Endothelial cell of umbilical vein (primary cell): ENCODE results near the gene COL9A3. TPM values are rescaled to one million over a fixed set of nuclear protein-coding genes. Genes with fewer than 3 reads are reported as not detected.

Source experiments
- BruUV-seq: library from RNA; stranded (reverse); fragments of 400-500 nt; replicated peaks from 2 replicates; lab custom pipeline; 2021; lab: Mats Ljungman, UMichigan
- CTCF ChIA-PET: fragments of 300-600, 350-600 bp; sonication (Branson Sonifier 250); formaldehyde crosslinking; loops from one replicate; lab custom pipeline; 2021; ENCODE audit warnings: antibody characterized with exemption, inconsistent platforms; lab: Charles Lee
- POLR2A ChIA-PET: fragments of 300-600, 350-600 bp; sonication (Branson Sonifier 250); formaldehyde crosslinking; loops from one replicate; lab custom pipeline; 2021; ENCODE audit warnings: antibody characterized with exemption, inconsistent platforms; lab: Charles Lee
- DNase-seq: peaks from one replicate; pipeline ENCODE4 v3.0.0-alpha.2; 2011; ENCODE audit warnings: low read depth, low spot score
- FAIRE-seq: peaks from 2 replicates; lab custom pipeline; 2011; peaks lifted over from hg19 to GRCh38; lab: Jason Lieb, UNC
- H2AFZ ChIP-seq: 2 replicates; pipeline ENCODE4 v1.6.0; 2012; ENCODE audit warnings: low read depth, low read length, control low read depth, inconsistent platforms
- H3K27ac ChIP-seq: 2 replicates; pipeline ENCODE4 v1.5.1; 2011; ENCODE audit warnings: low read depth, mild to moderate bottlenecking, control low read depth, low read length, moderate library complexity; ENCODE audit not compliant: insufficient read depth
- H3K27me3 ChIP-seq, 2 experiments: 2 replicates each; pipeline versions ENCODE4 v1.6.0 to v1.6.1; 2011; ENCODE audit warnings: low read length in 2 of 2, mixed read lengths in 1 of 2; ENCODE audit not compliant: control insufficient read depth in 2 of 2, insufficient read depth in 2 of 2
- H3K36me3 ChIP-seq, 2 experiments: 2 replicates in 1 of 2; 3 replicates in 1 of 2; pipeline ENCODE4 v1.5.1; 2011; ENCODE audit warnings: low read length in 2 of 2, mild to moderate bottlenecking in 1 of 2, moderate library complexity in 1 of 2; ENCODE audit not compliant: control insufficient read depth in 2 of 2, insufficient read depth in 2 of 2; ENCODE audit errors: extremely low read depth in 1 of 2
- H3K4me1 ChIP-seq: 3 replicates; pipeline ENCODE4 v1.5.1; 2011; ENCODE audit warnings: mild to moderate bottlenecking, low read length; ENCODE audit not compliant: control insufficient read depth, insufficient read depth; ENCODE audit errors: extremely low read depth
- H3K4me2 ChIP-seq: 2 replicates; pipeline ENCODE4 v1.6.1; 2011; ENCODE audit warnings: low read length, control low read depth, mixed read lengths; ENCODE audit not compliant: insufficient read depth
- H3K4me3 ChIP-seq, 3 experiments: fragments of 200-600 bp in 1 of 3; sonication (generic), shearing (Covaris generic) in 1 of 3; replicated peaks in 1 of 3; 2 replicates each; pipeline ENCODE4 v1.5.1; 2011 to 2016; ENCODE audit warnings: control low read depth in 3 of 3, low read length in 3 of 3, mild to moderate bottlenecking in 2 of 3, inconsistent platforms in 1 of 3, low read depth in 1 of 3, moderate library complexity in 1 of 3; ENCODE audit not compliant: insufficient read depth in 1 of 3
- H3K79me2 ChIP-seq: 2 replicates; pipeline ENCODE4 v1.6.0; 2012; ENCODE audit warnings: low read length, inconsistent platforms; ENCODE audit not compliant: control insufficient read depth, insufficient read depth
- H3K9ac ChIP-seq: replicated peaks from 2 replicates; pipeline ENCODE3; 2011; ENCODE audit warnings: low read length, control low read depth; ENCODE audit not compliant: insufficient read depth; ENCODE audit errors: extremely low read depth
- H3K9me1 ChIP-seq: replicated peaks from 3 replicates; pipeline ENCODE4 v1.6.0; 2011; ENCODE audit warnings: mild to moderate bottlenecking, low read length; ENCODE audit not compliant: control insufficient read depth, insufficient read depth; ENCODE audit errors: extremely low read depth
- H3K9me3 ChIP-seq: replicated peaks from 2 replicates; pipeline ENCODE4 v1.5.1; 2012; ENCODE audit warnings: low read length, inconsistent platforms; ENCODE audit not compliant: control insufficient read depth, insufficient read depth
- H4K20me1 ChIP-seq: replicated peaks from 2 replicates; pipeline ENCODE3; 2011; ENCODE audit warnings: mild to moderate bottlenecking, low read length; ENCODE audit not compliant: control insufficient read depth, insufficient read depth; ENCODE audit errors: extremely low read depth
- EZH2 ChIP-seq: IDR thresholded peaks from 2 replicates; pipeline ENCODE4 v1.6.1; 2012; ENCODE audit warnings: borderline replicate concordance, low read depth, mild to moderate bottlenecking, moderate library complexity, low read length, inconsistent platforms; ENCODE audit not compliant: severe bottlenecking
- FOS ChIP-seq: IDR thresholded peaks from 2 replicates; pipeline ENCODE4 v1.6.1; 2011; ENCODE audit warnings: mild to moderate bottlenecking, low read length, moderate library complexity, borderline replicate concordance; ENCODE audit not compliant: insufficient read depth
- GATA2 ChIP-seq: IDR thresholded peaks from 2 replicates; pipeline ENCODE4 v1.7.0; 2011; ENCODE audit warnings: low read depth, mild to moderate bottlenecking, moderate library complexity, mixed read lengths, low read length; ENCODE audit not compliant: insufficient read length, insufficient read depth
- JUN ChIP-seq: IDR thresholded peaks from 2 replicates; pipeline ENCODE4 v1.6.1; 2011; ENCODE audit warnings: borderline replicate concordance, low read depth; ENCODE audit not compliant: insufficient read length, insufficient read depth
- MYC ChIP-seq: IDR thresholded peaks from one replicate; pipeline ENCODE4 v1.6.1; 2011; ENCODE audit warnings: mild to moderate bottlenecking, low read depth, low read length
- POLR2A ChIP-seq: IDR thresholded peaks from 2 replicates; pipeline ENCODE4 v1.6.1; 2012; ENCODE audit warnings: low read depth, mild to moderate bottlenecking, control low read depth, low read length
- POLR2AphosphoS5 ChIP-seq: IDR thresholded peaks from 2 replicates; pipeline ENCODE4 v1.6.1; 2012; ENCODE audit warnings: low read depth, mild to moderate bottlenecking, control low read depth, low read length, moderate library complexity; ENCODE audit not compliant: insufficient read depth
- dilution Hi-C: fragments of 300-500 bp; cut with MboI; formaldehyde crosslinking; loops from one replicate; pipeline ENCODE4 v1.15.0; 2019; ENCODE audit warnings: low sequenced_read_pairs; ENCODE audit not compliant: extremely low pct_ligation_motif_present
- intact Hi-C: fragments of 100-400 bp; cut with micrococcal nuclease; formaldehyde crosslinking; loops from one replicate; pipeline ENCODE4 v1.10.0; 2022
- polyA plus RNA-seq, 4 experiments: library from polyadenylated mRNA; depleted of rRNA in 3 of 4; stranded (reverse) in 3 of 4; unstranded in 1 of 4; fragments of >200 nt; gene quantifications; 2 replicates each; pipeline versions ENCODE4 v1.2.1 to v1.2.3, GENCODE V29; 2011 to 2012; ENCODE audit warnings: missing spikeins in 1 of 4
- total RNA-seq: library from RNA; stranded (reverse); gene quantifications from 2 replicates; pipeline ENCODE4 v1.2.3, GENCODE V29; 2021
- TF ChIP-seq, protein P1 (sequence below): IDR thresholded peaks from 2 replicates; pipeline ENCODE4 v1.6.1; 2011; ENCODE audit not compliant: insufficient read depth, insufficient read length
- TF ChIP-seq, protein P2 (sequence below), 2 donors: IDR thresholded peaks; 1 replicate in 1 of 2; 2 replicates in 1 of 2; pipeline ENCODE4 v1.5.1; 2011; ENCODE audit warnings: low read length in 2 of 2, mild to moderate bottlenecking in 2 of 2, moderate library complexity in 2 of 2, control low read depth in 1 of 2, inconsistent platforms in 1 of 2, low read depth in 1 of 2; ENCODE audit not compliant: insufficient read depth in 1 of 2; ENCODE audit errors: extremely low read depth in 1 of 2

The COL9A3 gene
- total and polyA plus RNA-seq, 2 donors (not counting 3 experiments of a cell fraction or from before 2014, with no cell fraction given) = 0.46 to 0.60 TPM

DNA sequence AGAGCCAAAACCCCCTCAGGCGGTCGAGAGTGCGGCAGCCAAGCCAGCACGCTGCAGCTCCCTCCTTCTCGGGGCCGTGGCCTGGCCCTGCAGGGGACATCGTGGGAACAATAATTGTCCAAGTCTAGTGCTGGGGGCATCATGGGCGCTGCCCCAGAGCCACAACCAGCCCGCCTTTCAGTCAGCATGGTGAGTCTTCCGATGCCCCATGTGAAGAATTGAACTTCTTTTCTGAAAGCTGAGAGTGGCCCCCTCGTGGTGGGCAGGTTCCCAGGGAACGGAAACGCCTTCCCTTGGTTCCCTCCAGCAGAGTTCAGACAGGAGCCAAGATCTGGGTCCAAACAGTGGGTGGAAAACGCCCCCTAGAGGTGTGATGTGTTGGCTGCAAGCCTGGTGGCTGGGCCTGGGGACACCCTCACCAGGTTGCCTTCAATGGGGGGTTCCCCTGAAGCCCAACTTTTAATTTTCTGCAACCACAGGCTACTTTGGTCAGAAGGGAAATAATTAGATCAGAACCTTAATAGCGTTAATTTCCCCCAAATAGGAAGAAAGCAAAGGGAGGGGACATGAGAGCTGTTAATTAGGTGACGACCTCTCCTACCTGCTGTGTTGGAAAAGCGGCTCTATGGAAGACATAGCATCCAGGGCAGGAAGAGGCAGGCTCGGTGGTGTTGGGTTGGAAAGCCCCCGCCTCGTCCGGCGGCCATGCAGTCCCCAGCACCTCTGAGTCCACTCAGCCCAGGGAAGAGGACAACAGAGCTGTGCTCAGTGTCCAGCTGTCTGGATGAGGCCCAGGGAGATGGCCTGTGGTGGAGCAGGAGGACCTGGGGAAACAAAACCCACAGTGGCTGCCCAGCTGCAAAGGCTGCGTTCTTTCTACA lies 25.3 kb upstream of the COL9A3 start:
- Histone ChIP-seq H3K36me3 (no peaks in the 10 kb centered on the region), H3K4me2 (peak overlapping the region; percentile 34), H3K9me1 (no peaks in the 10 kb centered on the region), H3K9ac (no peak overlapping the region), H3K79me2 (no peaks in the 10 kb centered on the region), H3K4me3 (no peak overlapping the region), H4K20me1 (no peaks in the 10 kb centered on the region), H3K4me1 (peaks cover 27% of the 10 kb centered on the region), H3K9me3 (no peaks in the 10 kb centered on the region), H2AFZ (peak overlapping the region; percentile 75), H3K27me3 (no peaks in the 10 kb centered on the region), H3K27ac (no peak overlapping the region)
- peak; percentile 99 for FAIRE-seq
- TF ChIP-seq GATA2 (peak; percentile 44), MYC (no peak), POLR2AphosphoS5 (peak; percentile 41), FOS (no peak), JUN (no peak), EZH2 (no peak), POLR2A (no peak)
- TF ChIP-seq, protein P1, sequence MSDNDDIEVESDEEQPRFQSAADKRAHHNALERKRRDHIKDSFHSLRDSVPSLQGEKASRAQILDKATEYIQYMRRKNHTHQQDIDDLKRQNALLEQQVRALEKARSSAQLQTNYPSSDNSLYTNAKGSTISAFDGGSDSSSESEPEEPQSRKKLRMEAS = peak; percentile 8
- TF ChIP-seq, protein P2, sequence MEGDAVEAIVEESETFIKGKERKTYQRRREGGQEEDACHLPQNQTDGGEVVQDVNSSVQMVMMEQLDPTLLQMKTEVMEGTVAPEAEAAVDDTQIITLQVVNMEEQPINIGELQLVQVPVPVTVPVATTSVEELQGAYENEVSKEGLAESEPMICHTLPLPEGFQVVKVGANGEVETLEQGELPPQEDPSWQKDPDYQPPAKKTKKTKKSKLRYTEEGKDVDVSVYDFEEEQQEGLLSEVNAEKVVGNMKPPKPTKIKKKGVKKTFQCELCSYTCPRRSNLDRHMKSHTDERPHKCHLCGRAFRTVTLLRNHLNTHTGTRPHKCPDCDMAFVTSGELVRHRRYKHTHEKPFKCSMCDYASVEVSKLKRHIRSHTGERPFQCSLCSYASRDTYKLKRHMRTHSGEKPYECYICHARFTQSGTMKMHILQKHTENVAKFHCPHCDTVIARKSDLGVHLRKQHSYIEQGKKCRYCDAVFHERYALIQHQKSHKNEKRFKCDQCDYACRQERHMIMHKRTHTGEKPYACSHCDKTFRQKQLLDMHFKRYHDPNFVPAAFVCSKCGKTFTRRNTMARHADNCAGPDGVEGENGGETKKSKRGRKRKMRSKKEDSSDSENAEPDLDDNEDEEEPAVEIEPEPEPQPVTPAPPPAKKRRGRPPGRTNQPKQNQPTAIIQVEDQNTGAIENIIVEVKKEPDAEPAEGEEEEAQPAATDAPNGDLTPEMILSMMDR (IDR thresholded peaks at IDR 0.05; ENCODE audit: extremely low read depth in 1 of 2, insufficient read depth in 1 of 2, low read depth in 1 of 2, low read length in 2 of 2) = peak; percentile 99 to 100
- intact Hi-C loops = loop anchor here (1.0 to 10.0 kb wide), 9 partner anchors 17 to 487 kb away; partner anchors contain the start of gene ADRM1
- no TSS peak for BruUV-seq
- CTCF ChIA-PET = interaction anchor here (0.6 to 6.4 kb wide), 50 partner anchors 9 to 411 kb away, joined by 3 to 120 read pairs (median 5); partner anchors contain the start of gene NTSR1
- dilution Hi-C loops = no loop called here
- DNase-seq = peak; percentile 94
- POLR2A ChIA-PET = interaction anchor here (1.1 kb wide), 1 partner anchor 87 kb away, joined by 3 read pairs; no protein-coding TSS in a partner anchor
